IPS DF 6.9 (cell line): ENCODE data around the gene SPPL2B.

Experiments
- DNase-seq: peaks from one replicate; pipeline ENCODE4 v3.0.0-alpha.2; 2013; ENCODE audit warnings: low read depth, low spot score
- H3K27ac ChIP-seq: one replicate; pipeline ENCODE4 v1.5.1; 2013; ENCODE audit warnings: low read length, control low read depth
- H3K27me3 ChIP-seq: 2 replicates; pipeline ENCODE4 v1.6.1; 2013; ENCODE audit warnings: mild to moderate bottlenecking, low read length; ENCODE audit not compliant: control insufficient read depth, insufficient read depth
- H3K36me3 ChIP-seq: 2 replicates; pipeline ENCODE4 v1.6.1; 2013; ENCODE audit warnings: low read length; ENCODE audit not compliant: control insufficient read depth, insufficient read depth
- H3K4me1 ChIP-seq: 2 replicates; pipeline ENCODE4 v1.6.1; 2013; ENCODE audit warnings: low read length; ENCODE audit not compliant: control insufficient read depth, insufficient read depth
- H3K4me3 ChIP-seq: 2 replicates; pipeline ENCODE4 v1.5.1; 2013; ENCODE audit warnings: mild to moderate bottlenecking, low read length
- H3K9me3 ChIP-seq: 2 replicates; pipeline ENCODE4 v1.6.1; 2013; ENCODE audit warnings: low read length, inconsistent platforms; ENCODE audit not compliant: control insufficient read depth, insufficient read depth
- WGBS: extraction: QIAGEN DNeasy Blood & Tissue Kit; methylation state at CpG from one replicate; pipeline ENCODE4 v1.1.7; 2013; ENCODE audit warnings: mixed read lengths, missing lambda C conversion rate; ENCODE audit not compliant: insufficient read length, insufficient coverage; 5-methylcytosine and 5-hydroxymethylcytosine counted together

SPPL2B gene

GRCh38 chr19:2362970-2363300, 34.5 kb downstream of the SPPL2B start:
- H3K36me3 ChIP-seq = no peaks in the 10 kb centered on the region
- H3K27me3 ChIP-seq = no peaks in the 10 kb centered on the region
- no peak overlapping the region for H3K27ac ChIP-seq
- H3K4me1 ChIP-seq = peaks cover 3% of the 10 kb centered on the region; the same call in 1 of the 2 replicates
- no peak for DNase-seq
- H3K9me3 ChIP-seq = no peaks in the 10 kb centered on the region
- H3K4me3 ChIP-seq = no peak overlapping the region
- WGBS = no CpG with 5 or more reads among the region's 15 CpGs

- peaks cover 3% of the 10 kb centered on the region; the same call in 1 of the 2 replicates for H3K4me1 ChIP-seq
- no peaks in the 10 kb centered on the region for H3K9me3 ChIP-seq
- 100% methylated on average over 4 of the region's 17 CpGs for WGBS
- no peaks in the 10 kb centered on the region for H3K27me3 ChIP-seq
- H3K27ac ChIP-seq = no peak overlapping the region
- H3K4me3 ChIP-seq = no peak overlapping the region
- no peak for DNase-seq
- H3K36me3 ChIP-seq = no peaks in the 10 kb centered on the region
These were observed 34.9 kb downstream of the SPPL2B start for GRCh38 chr19:2363419-2363818.

- H3K4me1 ChIP-seq = 0 out of 2 replicates have a peak, but pooled peaks cover 2% of the 10 kb centered on the region
- H3K27ac ChIP-seq = no peak overlapping the region
- no CpG with 5 or more reads among the region's 10 CpGs for WGBS
- no peaks in the 10 kb centered on the region for H3K27me3 ChIP-seq
- H3K4me3 ChIP-seq = no peak overlapping the region
- H3K36me3 ChIP-seq = no peaks in the 10 kb centered on the region
- DNase-seq = no peak
- no peaks in the 10 kb centered on the region for H3K9me3 ChIP-seq
These were observed 36.9 kb downstream of the SPPL2B start for GRCh38 chr19:2365201-2365970.

GRCh38 chr19:2371656-2372055, 43.2 kb downstream of the SPPL2B start:
- no CpG with 5 or more reads among the region's 16 CpGs for WGBS
- no peak for DNase-seq
- Histone ChIP-seq H3K27ac (no peak overlapping the region), H3K4me3 (no peak overlapping the region), H3K36me3 (no peaks in the 10 kb centered on the region), H3K27me3 (no peaks in the 10 kb centered on the region), H3K9me3 (no peaks in the 10 kb centered on the region), H3K4me1 (no peaks in the 10 kb centered on the region)

GRCh38 chr19:2372076-2372612, 43.7 kb downstream of the SPPL2B start:
- Histone ChIP-seq H3K4me1 (no peaks in the 10 kb centered on the region), H3K36me3 (no peaks in the 10 kb centered on the region), H3K9me3 (no peaks in the 10 kb centered on the region), H3K4me3 (no peak overlapping the region), H3K27me3 (no peaks in the 10 kb centered on the region), H3K27ac (no peak overlapping the region)
- no CpG with 5 or more reads among the region's 11 CpGs for WGBS
- no peak for DNase-seq

GRCh38 chr19:2374808-2375207, 46.3 kb downstream of the SPPL2B start:
- no peak overlapping the region for H3K4me3 ChIP-seq
- no peaks in the 10 kb centered on the region for H3K36me3 ChIP-seq
- no peaks in the 10 kb centered on the region for H3K9me3 ChIP-seq
- no peak for DNase-seq
- no peaks in the 10 kb centered on the region for H3K27me3 ChIP-seq
- no peak overlapping the region for H3K27ac ChIP-seq
- no peaks in the 10 kb centered on the region for H3K4me1 ChIP-seq
- WGBS = no CpG with 5 or more reads among the region's 13 CpGs

- Histone ChIP-seq H3K36me3 (no peaks in the 10 kb centered on the region), H3K4me3 (no peak overlapping the region), H3K4me1 (no peaks in the 10 kb centered on the region), H3K27me3 (no peaks in the 10 kb centered on the region), H3K27ac (no peak overlapping the region), H3K9me3 (no peaks in the 10 kb centered on the region)
- no peak for DNase-seq
- WGBS = no CpG with 5 or more reads among the region's 7 CpGs
These were observed 47.1 kb downstream of the SPPL2B start for GRCh38 chr19:2375353-2376121.

GRCh38 chr19:2376784-2377519, 48.5 kb downstream of the SPPL2B start:
- no peak for DNase-seq
- H3K4me1 ChIP-seq = no peaks in the 10 kb centered on the region
- no peaks in the 10 kb centered on the region for H3K9me3 ChIP-seq
- WGBS = no CpG with 5 or more reads among the region's 15 CpGs
- no peak overlapping the region for H3K27ac ChIP-seq
- H3K27me3 ChIP-seq = no peaks in the 10 kb centered on the region
- no peaks in the 10 kb centered on the region for H3K36me3 ChIP-seq
- no peak overlapping the region for H3K4me3 ChIP-seq

GRCh38 chr19:2380567-2380966, 52.1 kb downstream of the SPPL2B start:
- H3K27me3 ChIP-seq = no peaks in the 10 kb centered on the region

GRCh38 chr19:2381148-2381820, 52.8 kb downstream of the SPPL2B start:
- WGBS = no CpG with 5 or more reads among the region's 18 CpGs
- DNase-seq = no peak
- H3K27ac ChIP-seq = no peak overlapping the region
- no peaks in the 10 kb centered on the region for H3K9me3 ChIP-seq
- no peaks in the 10 kb centered on the region for H3K27me3 ChIP-seq
- no peak overlapping the region for H3K4me3 ChIP-seq
- H3K36me3 ChIP-seq = no peaks in the 10 kb centered on the region
- H3K4me1 ChIP-seq = peaks cover 1% of the 10 kb centered on the region; the same call in 1 of the 2 replicates

More at GRCh38 chr19:2380567-2380966, 52.1 kb downstream of the SPPL2B start:
- Histone ChIP-seq H3K4me3 (no peak overlapping the region), H3K4me1 (peaks cover 1% of the 10 kb centered on the region; the same call in 1 of the 2 replicates), H3K9me3 (no peaks in the 10 kb centered on the region), H3K27ac (no peak overlapping the region), H3K36me3 (no peaks in the 10 kb centered on the region)
- DNase-seq = no peak
- no CpG with 5 or more reads among the region's 2 CpGs for WGBS
